ENCODE data around the gene SPEN.

- TF ChIP-seq, protein P1, sequence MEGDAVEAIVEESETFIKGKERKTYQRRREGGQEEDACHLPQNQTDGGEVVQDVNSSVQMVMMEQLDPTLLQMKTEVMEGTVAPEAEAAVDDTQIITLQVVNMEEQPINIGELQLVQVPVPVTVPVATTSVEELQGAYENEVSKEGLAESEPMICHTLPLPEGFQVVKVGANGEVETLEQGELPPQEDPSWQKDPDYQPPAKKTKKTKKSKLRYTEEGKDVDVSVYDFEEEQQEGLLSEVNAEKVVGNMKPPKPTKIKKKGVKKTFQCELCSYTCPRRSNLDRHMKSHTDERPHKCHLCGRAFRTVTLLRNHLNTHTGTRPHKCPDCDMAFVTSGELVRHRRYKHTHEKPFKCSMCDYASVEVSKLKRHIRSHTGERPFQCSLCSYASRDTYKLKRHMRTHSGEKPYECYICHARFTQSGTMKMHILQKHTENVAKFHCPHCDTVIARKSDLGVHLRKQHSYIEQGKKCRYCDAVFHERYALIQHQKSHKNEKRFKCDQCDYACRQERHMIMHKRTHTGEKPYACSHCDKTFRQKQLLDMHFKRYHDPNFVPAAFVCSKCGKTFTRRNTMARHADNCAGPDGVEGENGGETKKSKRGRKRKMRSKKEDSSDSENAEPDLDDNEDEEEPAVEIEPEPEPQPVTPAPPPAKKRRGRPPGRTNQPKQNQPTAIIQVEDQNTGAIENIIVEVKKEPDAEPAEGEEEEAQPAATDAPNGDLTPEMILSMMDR (IDR thresholded peaks at IDR 0.05), result no peak
- TF ChIP-seq POLR2A (IDR thresholded peaks at IDR 0.05), result no peak
These were observed 3.5 kb upstream of the SPEN start for GRCh38 chr1:15843826-15844572.
